ENCODE measurements around the gene FMO2.
A peak's percentile ranks its signal among the peaks of the same experiment; 100 is the strongest.
"Not testable (repeated sequence)": the region's sequence is repeated elsewhere in the genome, so short reads cannot be mapped to it uniquely, and the experiment has no call there.

FMO2 gene

GRCh38 chr1:171220081-171220420 lies 35.0 kb downstream of the FMO2 start:
- no peak for DNase-seq

GRCh38 chr1:171220581-171221054 lies 35.5 kb downstream of the FMO2 start:
- no peak for DNase-seq

- DNase-seq = no peak
Observed at GRCh38 chr1:171221665-171222591, 36.8 kb downstream of the FMO2 start.

GRCh38 chr1:171222936-171223335 lies 37.8 kb downstream of the FMO2 start:
- no peak for DNase-seq

- DNase-seq = not testable (repeated sequence)
Observed at GRCh38 chr1:171224257-171224656, 39.2 kb downstream of the FMO2 start.

GRCh38 chr1:171226747-171227370 lies 41.8 kb downstream of the FMO2 start:
- peak; percentile 17 for DNase-seq

- DNase-seq = no peak
Observed at GRCh38 chr1:171231326-171231725, 46.2 kb downstream of the FMO2 start.

- DNase-seq = no peak
Observed at GRCh38 chr1:171233183-171233582, 48.1 kb downstream of the FMO2 start.

- not testable (repeated sequence) for DNase-seq
Observed at GRCh38 chr1:171236231-171236630, 51.1 kb downstream of the FMO2 start.

GRCh38 chr1:171243878-171244277 lies 58.8 kb downstream of the FMO2 start:
- no peak for DNase-seq

GRCh38 chr1:171245458-171246064 lies 60.5 kb downstream of the FMO2 start:
- peak; percentile 37 for DNase-seq

GRCh38 chr1:171247501-171247900 lies 62.4 kb downstream of the FMO2 start:
- no peak for DNase-seq

- DNase-seq = no peak
Observed at GRCh38 chr1:171248302-171248701, 63.2 kb downstream of the FMO2 start, which contains the start of gene FMO1. Gene FMO1, plus strand, starts transcription at chr1:171248494. Its CDS starts 9,594 bp downstream, at chr1:171258088.

- no peak for DNase-seq
Observed at GRCh38 chr1:171248841-171249240, 63.7 kb downstream of the FMO2 start.

GRCh38 chr1:171250263-171250662 lies 65.2 kb downstream of the FMO2 start:
- DNase-seq = no peak

- DNase-seq = peak; percentile 2
Observed at GRCh38 chr1:171251042-171251951, 66.2 kb downstream of the FMO2 start.

GRCh38 chr1:171251952-171252300 lies 66.8 kb downstream of the FMO2 start:
- no peak for DNase-seq

GRCh38 chr1:171252482-171252881 lies 67.4 kb downstream of the FMO2 start:
- no peak for DNase-seq

- DNase-seq = no peak
Observed at GRCh38 chr1:171254859-171255258, 69.8 kb downstream of the FMO2 start.

GRCh38 chr1:171256940-171257606 lies 72.0 kb downstream of the FMO2 start:
- no peak for DNase-seq

- no peak for DNase-seq
Observed at GRCh38 chr1:171257607-171258076, 72.5 kb downstream of the FMO2 start.

- no peak for DNase-seq
Observed at GRCh38 chr1:171258429-171258828, 73.3 kb downstream of the FMO2 start.

All from CD4-positive, alpha-beta T cell treated with Interleukin-12 subunit alpha and Interleukin-12 subunit beta, for 1 hour (primary cell).